DOHH2 (cell line): ENCODE measurements around the gene MSTO1.
"Not testable (repeated sequence)": the region's sequence is repeated elsewhere in the genome, so short reads cannot be mapped to it uniquely, and the experiment has no call there.

ENCODE experiments used
- H3F3A ChIP-seq: fragments of 200-600 bp; sonication (generic), shearing (Covaris generic); 2 replicates; pipeline ENCODE4 v1.6.0; 2016; ENCODE audit warnings: antibody characterized with exemption, mild to moderate bottlenecking; ENCODE audit not compliant: control insufficient read depth, insufficient read depth
- H3K27ac ChIP-seq: fragments of 200-600 bp; sonication (generic); 2 replicates; pipeline ENCODE4 v1.5.1; 2014; ENCODE audit warnings: low read depth, mild to moderate bottlenecking, low read length, moderate library complexity
- H3K27me3 ChIP-seq: fragments of 200-600 bp; sonication (generic); 2 replicates; pipeline ENCODE4 v1.6.1; 2014; ENCODE audit warnings: mild to moderate bottlenecking, low read length, mixed read lengths; ENCODE audit not compliant: control insufficient read depth
- H3K36me3 ChIP-seq: fragments of 200-600 bp; sonication (generic); 2 replicates; pipeline ENCODE4 v1.6.1; 2014; ENCODE audit warnings: mild to moderate bottlenecking, low read length, moderate library complexity, mixed read lengths; ENCODE audit not compliant: control insufficient read depth
- H3K4me1 ChIP-seq: fragments of 200-600 bp; sonication (generic); 2 replicates; pipeline ENCODE4 v1.6.1; 2014; ENCODE audit warnings: mild to moderate bottlenecking, low read length, mixed read lengths; ENCODE audit not compliant: control insufficient read depth
- H3K4me2 ChIP-seq: fragments of 200-600 bp; sonication (generic); 2 replicates; pipeline ENCODE4 v1.6.0; 2014; ENCODE audit warnings: mild to moderate bottlenecking, low read length, moderate library complexity
- H3K4me3 ChIP-seq: fragments of 200-600 bp; sonication (generic); 2 replicates; pipeline ENCODE4 v1.5.1; 2014; ENCODE audit warnings: mild to moderate bottlenecking, low read length, mixed read lengths
- H3K79me2 ChIP-seq: fragments of 200-600 bp; sonication (generic); 2 replicates; pipeline ENCODE4 v1.6.1; 2014; ENCODE audit warnings: mild to moderate bottlenecking, low read length, mixed read lengths; ENCODE audit not compliant: control insufficient read depth
- H3K9me2 ChIP-seq: fragments of 200-600 bp; sonication (generic); replicated peaks from 2 replicates; pipeline ENCODE4 v1.6.1; 2014; ENCODE audit warnings: mild to moderate bottlenecking, low read length, mixed read lengths; ENCODE audit not compliant: control insufficient read depth
- H3K9me3 ChIP-seq: fragments of 200-600 bp; sonication (generic); 2 replicates; pipeline ENCODE4 v1.6.1; 2014; ENCODE audit warnings: antibody characterized with exemption, low read length, mixed read lengths; ENCODE audit not compliant: control insufficient read depth, insufficient read depth
- H4K20me1 ChIP-seq: fragments of 200-600 bp; sonication (generic); 2 replicates; pipeline ENCODE4 v1.6.0; 2014; ENCODE audit warnings: low read depth, mild to moderate bottlenecking, antibody characterized with exemption, low read length, moderate library complexity; ENCODE audit not compliant: control insufficient read depth, insufficient read depth
- EZH2phosphoT487 ChIP-seq: fragments of 200-600 bp; sonication (generic); IDR thresholded peaks from 2 replicates; pipeline ENCODE4 v1.6.1; 2017; ENCODE audit warnings: borderline replicate concordance, mild to moderate bottlenecking, antibody characterized with exemption, low read length, moderate library complexity, mixed read lengths
- TF ChIP-seq, protein P1 (sequence below): fragments of 200-600 bp; sonication (generic); IDR thresholded peaks from one replicate; pipeline ENCODE4 v1.5.1; 2014; ENCODE audit warnings: antibody characterized with exemption, mild to moderate bottlenecking, low read depth, low read length; ENCODE audit not compliant: poor library complexity, severe bottlenecking

Gene MSTO1

GRCh38 chr1:155657463-155657862 is 47.4 kb downstream of the MSTO1 start:
- H3K9me3 ChIP-seq: no peaks in the 10 kb centered on the region
- H3K27me3 ChIP-seq: 0 out of 2 replicates have a peak, but pooled peaks cover 3% of the 10 kb centered on the region
- no peaks in the 10 kb centered on the region for H4K20me1 ChIP-seq
- H3K79me2 ChIP-seq: no peaks in the 10 kb centered on the region
- no peaks in the 10 kb centered on the region for H3F3A ChIP-seq
- TF ChIP-seq, protein P1, sequence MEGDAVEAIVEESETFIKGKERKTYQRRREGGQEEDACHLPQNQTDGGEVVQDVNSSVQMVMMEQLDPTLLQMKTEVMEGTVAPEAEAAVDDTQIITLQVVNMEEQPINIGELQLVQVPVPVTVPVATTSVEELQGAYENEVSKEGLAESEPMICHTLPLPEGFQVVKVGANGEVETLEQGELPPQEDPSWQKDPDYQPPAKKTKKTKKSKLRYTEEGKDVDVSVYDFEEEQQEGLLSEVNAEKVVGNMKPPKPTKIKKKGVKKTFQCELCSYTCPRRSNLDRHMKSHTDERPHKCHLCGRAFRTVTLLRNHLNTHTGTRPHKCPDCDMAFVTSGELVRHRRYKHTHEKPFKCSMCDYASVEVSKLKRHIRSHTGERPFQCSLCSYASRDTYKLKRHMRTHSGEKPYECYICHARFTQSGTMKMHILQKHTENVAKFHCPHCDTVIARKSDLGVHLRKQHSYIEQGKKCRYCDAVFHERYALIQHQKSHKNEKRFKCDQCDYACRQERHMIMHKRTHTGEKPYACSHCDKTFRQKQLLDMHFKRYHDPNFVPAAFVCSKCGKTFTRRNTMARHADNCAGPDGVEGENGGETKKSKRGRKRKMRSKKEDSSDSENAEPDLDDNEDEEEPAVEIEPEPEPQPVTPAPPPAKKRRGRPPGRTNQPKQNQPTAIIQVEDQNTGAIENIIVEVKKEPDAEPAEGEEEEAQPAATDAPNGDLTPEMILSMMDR: no peak
- TF ChIP-seq EZH2phosphoT487: no peak
- H3K27ac ChIP-seq: no peak overlapping the region
- no peak overlapping the region for H3K4me2 ChIP-seq
- peaks cover 36% of the 10 kb centered on the region for H3K36me3 ChIP-seq
- no peaks in the 10 kb centered on the region for H3K9me2 ChIP-seq
- no peaks in the 10 kb centered on the region for H3K4me1 ChIP-seq
- no peak overlapping the region for H3K4me3 ChIP-seq

DNA sequence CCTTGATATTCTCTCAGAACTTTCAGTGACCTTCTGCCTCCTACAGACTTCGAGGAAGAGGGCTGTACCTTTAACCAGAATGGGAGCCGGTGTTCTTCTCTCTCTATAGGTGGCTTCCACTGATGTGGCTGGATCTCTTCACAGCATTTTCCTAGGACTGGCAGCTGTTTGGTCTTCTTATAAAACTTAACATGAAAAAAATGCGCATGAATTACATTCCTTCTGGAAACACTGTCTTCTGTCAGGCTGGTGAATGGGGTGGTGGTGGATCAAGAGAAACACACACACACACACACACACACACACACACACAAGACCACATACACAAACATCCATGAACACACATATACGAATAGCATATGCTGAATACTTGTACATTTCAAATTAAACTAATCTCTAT is 51.2 kb downstream of the MSTO1 start:
- H3K9me2 ChIP-seq, H3K79me2 ChIP-seq, H3F3A ChIP-seq, H3K27me3 ChIP-seq, H3K4me1 ChIP-seq, H3K9me3 ChIP-seq, H3K4me2 ChIP-seq, H3K4me3 ChIP-seq, H3K27ac ChIP-seq, H4K20me1 ChIP-seq: not testable (repeated sequence)
- H3K36me3 ChIP-seq: peaks cover 65% of the 10 kb centered on the region
